GM18511 (cell line): ENCODE results near the gene ZNF385A.
A peak's percentile ranks its signal among the peaks of the same experiment; 100 is the strongest.

Experiments
- ATAC-seq: cut with Tn5 transposase; IDR thresholded peaks from one replicate; pipeline ENCODE4 v1.9.1; 2021; ENCODE audit warnings: mild to moderate bottlenecking, moderate library complexity; ENCODE audit not compliant: unreplicated experiment

ZNF385A gene

DNA sequence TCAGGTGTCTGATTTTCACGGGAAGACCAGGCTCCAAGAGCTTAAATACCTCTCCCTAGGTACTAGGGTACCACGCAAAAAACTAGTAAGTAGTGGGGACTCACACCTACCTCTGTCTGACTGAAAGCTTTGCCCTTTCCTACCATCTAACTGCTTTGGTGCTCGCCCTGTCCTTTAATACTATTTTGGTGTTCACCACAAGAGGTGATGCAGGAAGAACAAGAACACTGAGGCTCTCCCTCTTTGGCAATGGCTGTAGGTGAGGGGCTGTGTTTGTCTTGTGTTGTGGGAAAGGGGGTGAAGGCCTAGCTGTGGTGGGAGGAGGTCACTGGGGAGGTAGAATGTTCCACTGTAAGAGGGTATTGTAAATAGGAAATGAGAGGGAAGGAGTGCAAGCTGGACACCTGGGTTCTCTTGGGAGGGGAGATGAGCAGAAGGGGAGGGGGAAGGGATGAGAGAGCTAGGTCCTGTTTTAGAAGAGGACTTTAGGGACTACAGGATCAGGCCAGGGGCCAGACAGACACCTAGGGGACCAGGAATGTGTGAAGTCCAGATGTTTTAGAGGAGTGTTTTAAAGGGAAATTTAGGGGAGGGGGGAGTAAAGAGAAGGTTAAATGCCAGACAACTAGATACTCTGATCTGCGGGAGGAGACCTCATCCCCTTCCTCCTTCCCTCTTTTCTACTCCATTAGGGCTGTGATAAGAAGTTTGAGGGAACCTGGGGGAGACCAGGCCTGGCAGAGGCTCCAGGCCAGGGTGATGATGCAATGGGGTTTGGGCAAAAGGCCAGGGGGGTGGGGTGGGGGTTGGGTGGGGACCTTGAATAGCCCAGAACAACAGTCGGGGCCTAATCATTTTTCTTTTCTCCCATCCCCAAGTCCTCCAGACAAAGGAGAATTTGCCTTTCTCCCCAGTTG lies 32.4 kb upstream of the ZNF385A start:
- ATAC-seq, result no peak

GRCh38 chr12:54415221-54415929 lies 30.8 kb upstream of the ZNF385A start:
- ATAC-seq, result no peak

- peak; percentile 68 for ATAC-seq
Observed at GRCh38 chr12:54413284-54414190, 29.0 kb upstream of the ZNF385A start.

- peak; percentile 29 for ATAC-seq
Observed at GRCh38 chr12:54412786-54413185, 28.3 kb upstream of the ZNF385A start.

DNA sequence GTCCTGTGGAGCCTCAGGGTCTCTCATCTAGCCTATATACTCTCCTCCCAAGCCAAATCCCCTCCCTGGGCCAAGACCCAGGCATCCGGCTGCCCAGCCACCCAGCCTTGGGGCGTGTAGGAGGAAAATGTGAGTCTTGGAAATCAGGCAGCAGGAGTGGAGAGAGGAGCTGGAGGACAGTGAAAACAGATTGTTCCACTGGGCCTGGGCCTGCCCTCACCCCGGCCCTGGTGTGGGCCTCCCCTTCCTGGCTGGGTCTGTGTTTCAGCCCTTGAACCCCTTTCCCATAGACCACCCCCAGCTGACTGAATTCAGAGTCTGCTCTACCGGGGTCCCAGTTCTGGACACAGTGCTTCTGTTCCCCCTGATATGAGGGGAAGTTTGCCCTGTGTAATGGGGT lies 27.8 kb upstream of the ZNF385A start:
- no peak for ATAC-seq

DNA sequence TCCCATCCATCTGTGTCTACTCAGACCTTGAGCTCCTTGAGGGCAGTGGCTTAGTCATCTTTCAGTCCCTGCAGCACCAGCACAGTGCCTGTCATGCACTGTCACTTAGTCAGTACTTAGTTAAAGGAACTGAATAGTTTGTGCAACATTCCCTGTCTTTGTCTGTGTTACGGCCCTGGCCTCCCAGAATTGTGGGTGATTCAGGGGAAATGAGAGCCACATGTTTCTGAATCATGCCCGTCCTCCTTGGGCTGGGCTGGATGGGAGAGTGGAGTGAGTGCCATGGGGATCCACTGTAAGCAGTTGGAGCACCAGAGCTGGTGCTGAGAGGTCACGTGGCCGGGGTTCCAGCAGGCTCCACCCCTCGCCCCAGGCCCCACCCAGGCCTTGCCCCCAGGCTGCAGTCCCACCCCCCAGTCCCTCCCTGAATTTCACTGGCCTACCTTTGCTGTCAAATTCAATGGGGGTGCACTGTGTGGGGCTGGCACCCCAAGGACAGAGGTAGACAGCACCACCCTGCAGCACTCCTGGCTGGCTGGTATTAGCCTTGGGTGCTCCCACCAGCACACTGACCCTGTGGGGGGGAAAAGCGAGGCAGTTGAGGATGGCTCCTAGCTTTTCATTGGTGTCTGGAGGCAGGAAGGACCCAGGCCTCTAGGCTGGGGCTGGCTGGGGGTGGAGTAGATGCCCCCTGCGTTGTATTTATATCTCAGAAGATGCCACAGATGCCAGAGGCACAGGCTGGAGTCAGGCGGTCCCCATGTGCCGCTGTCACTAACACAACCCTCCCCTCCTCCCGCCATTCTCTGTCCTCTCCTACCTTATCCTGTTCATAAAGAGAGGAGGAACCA lies 27.1 kb upstream of the ZNF385A start:
- no peak for ATAC-seq

DNA sequence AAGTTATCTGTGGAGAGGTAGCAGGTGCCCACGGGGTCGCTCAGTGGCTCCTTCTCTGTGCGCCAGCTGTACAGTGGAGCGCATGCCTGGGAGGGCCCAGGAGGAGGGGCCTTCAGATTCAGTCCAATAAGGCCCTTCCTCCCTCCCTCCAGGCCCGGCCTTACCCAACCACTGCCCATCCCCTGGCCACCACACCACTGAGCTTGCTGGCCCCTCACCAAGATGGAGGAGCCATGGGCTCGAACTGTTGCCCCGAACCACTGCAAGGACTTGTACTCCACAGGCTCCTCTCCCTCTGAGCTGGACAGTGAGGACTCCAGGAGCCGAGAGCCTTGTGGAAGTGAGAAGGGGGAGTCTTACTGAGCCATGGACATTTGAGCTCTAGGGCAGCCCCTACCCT lies 24.7 kb upstream of the ZNF385A start:
- no peak for ATAC-seq

- no peak for ATAC-seq
Observed at GRCh38 chr12:54407183-54407905, 22.8 kb upstream of the ZNF385A start.

GRCh38 chr12:54405573-54405972 lies 21.0 kb upstream of the ZNF385A start:
- no peak for ATAC-seq

DNA sequence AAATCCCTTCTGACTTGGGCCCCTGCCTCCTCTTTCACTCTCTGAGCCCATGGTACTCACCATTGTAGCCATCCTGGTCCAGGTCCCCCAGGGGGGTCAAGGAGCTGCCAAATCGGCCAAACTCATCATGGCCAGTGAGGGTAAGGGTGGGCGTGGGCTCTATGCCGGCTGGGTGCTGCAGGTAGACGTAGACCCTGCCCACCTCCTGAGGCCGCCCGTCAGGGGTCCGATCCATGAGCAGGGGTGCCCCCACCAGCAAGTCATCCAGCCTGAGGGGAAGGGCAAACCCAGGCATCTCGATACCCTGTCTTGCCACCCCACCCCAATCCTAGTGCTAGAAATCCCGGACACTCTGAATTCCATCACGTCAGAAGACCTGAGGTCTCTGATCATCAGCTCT lies 20.6 kb upstream of the ZNF385A start:
- ATAC-seq, result no peak

DNA sequence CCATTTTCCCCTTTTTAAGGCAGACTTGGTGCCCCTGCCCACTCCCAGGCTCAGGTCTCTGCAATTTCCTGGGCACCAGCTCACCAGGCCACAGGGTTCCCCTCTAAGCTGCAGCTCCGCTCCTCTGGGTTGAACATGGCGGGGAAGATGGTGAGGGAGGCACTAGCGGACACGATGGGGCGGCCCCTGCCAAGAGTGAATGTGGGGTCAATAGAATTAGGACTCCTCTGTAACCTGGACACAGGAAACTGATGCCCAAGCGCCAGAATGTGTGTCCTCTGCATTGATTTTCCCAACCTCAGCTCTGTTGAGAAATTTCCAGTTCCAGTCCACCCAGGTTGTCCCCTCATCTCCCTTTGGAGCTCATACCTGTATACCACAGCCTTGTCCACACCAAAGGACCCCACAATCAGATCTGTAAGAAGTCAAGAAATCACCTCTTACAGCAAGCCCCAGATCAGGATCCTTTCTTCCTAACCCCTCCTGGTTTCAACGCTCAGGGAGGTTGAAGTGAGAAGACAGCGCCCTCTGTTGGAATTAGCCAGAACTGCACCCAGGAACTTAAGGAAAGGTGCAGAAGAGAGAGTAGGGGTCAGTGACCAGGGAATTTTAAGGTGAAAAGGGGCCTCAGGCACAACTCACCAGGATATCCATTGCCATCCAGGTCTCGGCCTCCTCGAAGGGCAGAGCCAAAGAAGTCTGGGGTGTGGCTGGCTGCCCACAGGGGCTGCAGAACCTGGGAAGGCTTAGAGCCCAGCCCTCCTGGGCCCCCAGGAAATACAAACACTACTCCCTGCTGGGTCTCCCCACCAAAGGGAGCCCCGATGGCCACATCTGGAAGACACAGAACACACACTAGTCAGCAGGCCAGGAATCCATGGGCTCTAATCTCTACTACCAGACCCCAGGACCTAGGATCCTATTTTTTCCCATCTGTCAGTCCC lies 19.8 kb upstream of the ZNF385A start:
- no peak for ATAC-seq

- ATAC-seq, result no peak
Observed at GRCh38 chr12:54401119-54401518, 16.6 kb upstream of the ZNF385A start.

DNA sequence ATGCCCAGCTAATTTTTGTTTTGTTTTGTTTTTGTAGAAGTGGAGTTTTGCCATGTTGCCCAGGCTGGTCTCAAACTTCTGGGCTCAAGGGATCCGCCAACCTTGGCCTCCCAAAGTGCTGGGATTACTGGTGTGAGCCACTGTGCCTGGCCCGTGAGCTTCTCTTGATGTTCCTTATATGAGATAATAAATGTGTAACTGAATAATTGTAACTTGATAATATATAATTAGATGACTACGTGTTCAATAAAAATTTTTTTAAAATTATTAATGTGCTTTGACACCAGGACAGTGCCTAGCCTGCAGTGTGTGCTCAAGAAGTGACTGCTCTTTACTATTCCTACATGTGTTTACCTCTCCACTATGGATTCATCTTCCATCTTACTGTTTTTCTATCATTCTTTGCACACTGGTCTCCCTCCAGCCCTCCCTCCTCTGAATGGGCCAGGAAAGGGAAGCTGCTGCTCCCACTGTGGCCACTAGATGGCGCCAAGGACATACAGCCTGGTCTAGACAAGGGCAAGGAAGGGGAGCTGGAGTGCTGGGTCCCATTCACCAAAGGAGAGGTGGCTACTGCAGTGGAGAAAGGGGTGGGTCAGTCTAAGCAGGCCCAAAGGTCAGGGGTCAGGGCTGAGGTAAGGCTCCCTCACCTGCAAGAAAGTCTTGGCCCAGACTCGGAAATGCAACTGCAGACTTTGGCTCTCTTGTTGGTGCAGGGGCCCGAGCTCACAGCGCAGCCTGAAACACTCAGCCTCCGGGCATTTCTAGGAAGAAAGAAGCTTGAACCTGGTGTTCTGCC lies 14.7 kb upstream of the ZNF385A start:
- ATAC-seq, result peak; percentile 83

DNA sequence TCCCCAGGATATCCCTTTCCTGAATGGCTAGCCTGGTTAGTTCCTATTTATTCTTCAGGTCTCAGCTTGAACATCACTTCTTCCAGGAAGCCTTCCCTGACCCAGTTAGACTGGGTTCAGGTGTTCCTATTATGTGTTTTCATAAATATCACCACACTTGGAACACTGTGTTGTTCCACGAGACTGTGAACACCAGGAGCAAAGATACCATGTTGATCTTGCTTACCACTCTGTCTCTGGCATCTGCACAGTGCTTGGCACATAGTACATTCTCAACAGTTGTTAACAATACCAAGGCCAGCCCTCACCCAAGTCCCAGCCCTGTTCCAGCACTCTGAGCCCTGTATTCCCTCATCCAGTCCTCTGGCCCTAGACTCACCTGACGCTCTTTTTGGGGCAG lies 13.7 kb upstream of the ZNF385A start:
- no peak for ATAC-seq

GRCh38 chr12:54397157-54397556 lies 12.6 kb upstream of the ZNF385A start:
- no peak for ATAC-seq

GRCh38 chr12:54395545-54395944 lies 11.0 kb upstream of the ZNF385A start:
- ATAC-seq, result no peak

- no peak for ATAC-seq
Observed at GRCh38 chr12:54394986-54395385, 10.5 kb upstream of the ZNF385A start.

- ATAC-seq, result no peak
Observed at GRCh38 chr12:54394281-54394719, 9.8 kb upstream of the ZNF385A start.
